Osteocyte (in vitro differentiated cells): ENCODE results near the gene SPTLC3. TPM values are rescaled to one million over a fixed set of nuclear protein-coding genes. Genes with fewer than 3 reads are reported as not detected.

Source experiments
- DNase-seq: peaks from one replicate; pipeline ENCODE4 v3.0.0; 2021; ENCODE audit warnings: mixed read lengths; ENCODE audit not compliant: unreplicated experiment; ENCODE audit errors: extremely low spot score
- H3K27ac Mint-ChIP-seq: one replicate; pipeline ENCODE4 v1.8.0; 2021; ENCODE audit warnings: mild to moderate bottlenecking, mixed read lengths; ENCODE audit not compliant: unreplicated experiment
- H3K27me3 Mint-ChIP-seq: one replicate; pipeline ENCODE4 v1.8.0; 2021; ENCODE audit warnings: mixed read lengths; ENCODE audit not compliant: unreplicated experiment
- H3K36me3 Mint-ChIP-seq: one replicate; pipeline ENCODE4 v1.8.0; 2021; ENCODE audit warnings: mixed read lengths; ENCODE audit not compliant: unreplicated experiment
- H3K4me1 Mint-ChIP-seq: one replicate; pipeline ENCODE4 v1.8.0; 2021; ENCODE audit warnings: mixed read lengths; ENCODE audit not compliant: unreplicated experiment
- H3K4me3 Mint-ChIP-seq: one replicate; pipeline ENCODE4 v1.8.0; 2021; ENCODE audit warnings: mild to moderate bottlenecking, moderate library complexity, mixed read lengths; ENCODE audit not compliant: unreplicated experiment
- H3K9me3 Mint-ChIP-seq: one replicate; pipeline ENCODE4 v1.8.0; 2021; ENCODE audit warnings: mixed read lengths; ENCODE audit not compliant: unreplicated experiment
- total RNA-seq: library from RNA; stranded (reverse); gene quantifications from 2 replicates; pipeline ENCODE4 v1.2.1, GENCODE V29; 2021
- TF ChIP-seq, protein P1 (sequence below): fragments of 200-600 bp; sonication (generic); IDR thresholded peaks from 2 replicates; pipeline ENCODE4 v1.5.0; 2021; ENCODE audit warnings: antibody characterized with exemption, mild to moderate bottlenecking, moderate library complexity

Gene SPTLC3
- total RNA-seq, 1 donor from 2014 or later: 5.0 TPM

DNA sequence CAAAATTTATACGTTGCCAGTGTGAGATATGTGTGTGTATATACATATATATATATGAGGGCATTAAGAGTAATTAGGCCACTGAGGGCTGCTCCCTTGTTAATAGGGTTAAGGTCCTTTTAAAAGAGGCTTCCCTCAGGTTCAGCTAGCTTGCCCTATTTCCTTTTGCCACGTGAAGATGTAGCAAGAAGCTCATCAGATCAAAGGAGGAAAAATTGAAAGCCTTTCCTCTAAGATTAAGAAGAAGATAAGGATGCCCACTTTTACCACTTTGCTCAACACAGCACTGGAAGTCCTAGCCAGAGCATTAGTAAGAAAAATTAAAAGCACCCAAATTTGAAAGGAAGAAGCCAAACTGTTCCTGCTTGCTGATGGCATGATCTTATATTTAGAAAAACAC is 179.1 kb downstream of the SPTLC3 start:
- Mint-ChIP-seq H3K36me3 (peaks cover 4% of the 10 kb centered on the region), H3K4me3 (no peak overlapping the region), H3K4me1 (no peaks in the 10 kb centered on the region), H3K9me3 (peaks cover 12% of the 10 kb centered on the region), H3K27ac (no peak overlapping the region), H3K27me3 (peaks cover 51% of the 10 kb centered on the region)
- no peak for DNase-seq
- TF ChIP-seq, protein P1, sequence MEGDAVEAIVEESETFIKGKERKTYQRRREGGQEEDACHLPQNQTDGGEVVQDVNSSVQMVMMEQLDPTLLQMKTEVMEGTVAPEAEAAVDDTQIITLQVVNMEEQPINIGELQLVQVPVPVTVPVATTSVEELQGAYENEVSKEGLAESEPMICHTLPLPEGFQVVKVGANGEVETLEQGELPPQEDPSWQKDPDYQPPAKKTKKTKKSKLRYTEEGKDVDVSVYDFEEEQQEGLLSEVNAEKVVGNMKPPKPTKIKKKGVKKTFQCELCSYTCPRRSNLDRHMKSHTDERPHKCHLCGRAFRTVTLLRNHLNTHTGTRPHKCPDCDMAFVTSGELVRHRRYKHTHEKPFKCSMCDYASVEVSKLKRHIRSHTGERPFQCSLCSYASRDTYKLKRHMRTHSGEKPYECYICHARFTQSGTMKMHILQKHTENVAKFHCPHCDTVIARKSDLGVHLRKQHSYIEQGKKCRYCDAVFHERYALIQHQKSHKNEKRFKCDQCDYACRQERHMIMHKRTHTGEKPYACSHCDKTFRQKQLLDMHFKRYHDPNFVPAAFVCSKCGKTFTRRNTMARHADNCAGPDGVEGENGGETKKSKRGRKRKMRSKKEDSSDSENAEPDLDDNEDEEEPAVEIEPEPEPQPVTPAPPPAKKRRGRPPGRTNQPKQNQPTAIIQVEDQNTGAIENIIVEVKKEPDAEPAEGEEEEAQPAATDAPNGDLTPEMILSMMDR: no peak

DNA sequence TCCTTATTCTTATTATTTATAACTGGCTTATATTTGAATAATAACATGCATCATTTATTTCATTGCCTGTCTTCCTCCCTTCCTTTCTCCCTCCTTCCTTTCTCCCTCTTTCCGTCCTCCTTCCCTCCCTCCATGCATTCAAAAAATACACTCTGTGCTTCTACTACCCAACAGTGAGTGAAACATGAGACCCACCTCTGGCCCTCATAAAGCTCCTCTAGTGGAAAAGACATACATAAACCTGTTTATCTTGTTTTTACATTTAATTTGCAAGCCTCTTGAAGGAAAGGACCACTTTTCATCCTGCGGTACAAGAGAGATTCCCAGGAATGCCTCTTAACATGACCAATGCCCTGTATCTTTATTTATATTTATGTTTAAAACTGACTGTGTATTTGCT is 190.5 kb downstream of the SPTLC3 start:
- TF ChIP-seq, protein P1: no peak
- Mint-ChIP-seq H3K4me1 (no peaks in the 10 kb centered on the region), H3K27me3 (peaks cover 43% of the 10 kb centered on the region), H3K36me3 (no peaks in the 10 kb centered on the region), H3K4me3 (no peak overlapping the region), H3K27ac (no peak overlapping the region), H3K9me3 (no peaks in the 10 kb centered on the region)
- DNase-seq: no peak

DNA sequence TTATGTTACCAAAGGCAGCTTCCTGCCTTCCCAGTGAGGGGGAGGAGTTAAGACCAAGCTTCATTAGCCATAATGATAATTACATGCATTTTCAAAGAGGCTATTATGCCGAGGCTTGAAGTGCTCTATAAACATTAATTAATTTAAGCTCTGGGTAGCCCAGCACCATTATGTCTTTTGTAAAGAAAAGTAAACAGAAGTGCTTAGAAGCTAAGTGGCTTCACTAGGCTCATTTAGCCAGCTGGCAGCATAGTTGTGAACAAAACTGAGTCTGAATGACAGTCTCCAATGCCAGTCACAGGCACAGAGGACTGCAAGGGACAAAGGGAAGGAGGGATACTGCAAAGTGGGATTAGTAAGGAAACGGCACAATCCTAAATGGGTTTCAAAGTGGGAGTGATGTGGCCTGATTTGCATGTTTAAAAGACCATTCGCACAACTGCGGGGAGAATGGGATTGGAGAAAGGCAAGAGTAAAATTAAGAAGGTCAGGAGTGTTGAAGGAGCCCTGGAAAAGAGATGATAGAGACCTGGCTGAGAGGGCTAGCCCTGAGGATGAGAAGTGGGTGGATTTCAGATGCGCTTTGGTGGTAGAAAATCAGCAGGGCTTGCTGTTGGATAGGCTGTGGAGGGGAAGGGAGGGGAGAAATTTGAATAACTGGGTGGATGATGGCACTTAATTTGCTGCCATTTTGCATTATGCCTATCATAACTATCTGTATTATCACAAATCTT is 192.2 kb downstream of the SPTLC3 start:
- H3K27ac Mint-ChIP-seq: no peak overlapping the region

DNA sequence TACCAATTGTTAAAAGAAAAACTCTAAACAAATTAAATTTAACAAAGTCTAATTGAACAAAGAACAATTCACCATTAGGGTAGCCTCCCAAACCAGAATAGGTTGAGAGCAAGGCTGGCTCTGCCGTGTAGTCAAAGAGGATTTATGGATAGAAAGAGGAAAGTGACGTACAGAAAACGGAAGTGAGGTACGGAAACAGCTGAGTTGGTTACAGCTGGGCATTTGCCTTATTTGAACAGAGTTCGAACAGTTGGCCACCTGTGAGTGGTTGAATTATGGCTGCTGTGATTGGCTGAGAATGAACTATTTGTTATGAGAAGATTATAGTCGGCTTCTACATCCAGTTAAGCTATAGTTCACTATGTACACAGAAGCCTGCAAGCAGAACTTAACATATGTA is 193.8 kb downstream of the SPTLC3 start:
- no peaks in the 10 kb centered on the region for H3K4me1 Mint-ChIP-seq
- no peaks in the 10 kb centered on the region for H3K9me3 Mint-ChIP-seq
- no peak for DNase-seq
- no peak overlapping the region for H3K4me3 Mint-ChIP-seq
- TF ChIP-seq, protein P1: no peak
- no peaks in the 10 kb centered on the region for H3K36me3 Mint-ChIP-seq
- no peak overlapping the region for H3K27ac Mint-ChIP-seq
- peaks cover 65% of the 10 kb centered on the region for H3K27me3 Mint-ChIP-seq

More for the DNA sequence above, 192.2 kb downstream of the SPTLC3 start:
- Mint-ChIP-seq H3K4me1 (no peaks in the 10 kb centered on the region), H3K36me3 (no peaks in the 10 kb centered on the region), H3K27me3 (peaks cover 57% of the 10 kb centered on the region), H3K9me3 (no peaks in the 10 kb centered on the region), H3K4me3 (no peak overlapping the region)
- DNase-seq: no peak
- TF ChIP-seq, protein P1: no peak

DNA sequence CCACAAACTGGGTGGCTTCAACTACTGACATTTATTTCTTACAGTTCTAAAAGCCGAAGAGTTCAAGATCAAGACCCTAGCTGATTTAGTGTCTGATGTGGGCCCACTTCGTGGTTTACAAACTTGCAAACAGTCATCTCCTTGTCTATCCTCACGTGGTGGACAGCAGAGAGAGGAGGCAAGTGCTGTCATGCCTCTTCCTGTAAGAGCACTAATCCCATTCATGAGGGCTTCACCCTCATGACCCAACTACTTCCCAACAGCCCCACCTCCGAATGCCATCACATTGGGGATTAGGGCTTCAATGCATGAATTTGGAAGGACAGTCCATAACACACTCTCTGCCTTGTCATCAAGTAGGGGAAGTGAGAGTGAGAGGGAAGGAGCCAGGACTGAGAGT is 196.7 kb downstream of the SPTLC3 start:
- DNase-seq: no peak
- TF ChIP-seq, protein P1: no peak
- Mint-ChIP-seq H3K27ac (no peak overlapping the region), H3K9me3 (no peaks in the 10 kb centered on the region), H3K4me3 (no peak overlapping the region), H3K4me1 (no peaks in the 10 kb centered on the region), H3K36me3 (no peaks in the 10 kb centered on the region), H3K27me3 (peaks cover 57% of the 10 kb centered on the region)
